HG03432 (cell line): ENCODE measurements around the gene CANT1.
"Not testable (repeated sequence)": the region's sequence is repeated elsewhere in the genome, so short reads cannot be mapped to it uniquely, and the experiment has no call there.

ENCODE experiments used
- ATAC-seq: cut with Tn5 transposase; IDR thresholded peaks from one replicate; pipeline ENCODE4 v1.9.1; 2021; ENCODE audit warnings: mild to moderate bottlenecking, moderate library complexity; ENCODE audit not compliant: unreplicated experiment

Gene CANT1

DNA sequence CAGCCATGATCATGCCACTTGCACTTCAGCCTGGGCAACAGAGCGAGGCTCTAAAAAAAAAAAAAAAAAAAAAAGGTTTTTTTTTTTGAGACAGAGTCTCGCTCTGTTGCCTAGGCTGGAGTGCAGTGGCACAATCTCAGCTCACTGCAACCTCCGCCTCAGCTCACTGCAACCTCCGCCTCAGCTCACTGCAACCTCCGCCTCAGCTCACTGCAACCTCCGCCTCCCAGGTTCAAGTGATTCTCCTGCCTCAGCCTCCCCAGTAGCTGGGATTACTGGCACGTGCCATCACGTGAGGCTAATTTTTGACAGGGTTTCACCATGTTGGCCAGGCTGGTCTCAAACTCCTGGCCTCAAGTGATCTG, 46.6 kb downstream of the CANT1 start:
- ATAC-seq, result not testable (repeated sequence)

DNA sequence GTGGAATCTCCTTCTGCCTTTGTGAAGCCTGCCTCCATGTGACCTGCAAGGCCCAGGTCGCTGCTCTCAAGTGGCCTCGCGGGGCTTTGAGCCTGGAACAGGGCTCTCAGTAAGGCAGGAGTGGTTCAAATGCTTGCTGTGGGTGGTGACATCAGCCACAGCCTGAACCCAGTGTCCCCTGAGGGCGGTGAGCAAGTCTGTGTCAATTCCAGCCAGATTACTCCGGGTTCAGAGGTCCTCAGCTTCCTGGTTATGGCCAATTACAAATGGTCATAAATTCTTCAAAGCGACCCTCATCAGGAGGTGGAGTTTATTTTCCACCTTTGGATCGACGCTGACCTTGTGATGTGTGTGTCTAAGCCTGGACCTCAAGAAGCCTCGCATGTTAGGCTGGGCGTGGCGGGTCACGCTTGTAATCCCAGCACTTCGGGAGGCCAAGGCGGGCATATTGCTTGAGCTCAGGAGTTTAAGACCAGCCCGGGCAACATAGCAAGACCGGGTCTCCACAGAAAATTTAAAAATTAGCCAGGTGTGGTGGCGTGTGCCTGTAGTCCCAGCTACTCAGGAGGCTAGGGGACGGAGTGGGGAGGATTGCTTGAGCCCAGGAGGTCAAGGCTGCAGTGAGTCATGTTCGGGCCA, 47.1 kb downstream of the CANT1 start:
- ATAC-seq, result no peak

DNA sequence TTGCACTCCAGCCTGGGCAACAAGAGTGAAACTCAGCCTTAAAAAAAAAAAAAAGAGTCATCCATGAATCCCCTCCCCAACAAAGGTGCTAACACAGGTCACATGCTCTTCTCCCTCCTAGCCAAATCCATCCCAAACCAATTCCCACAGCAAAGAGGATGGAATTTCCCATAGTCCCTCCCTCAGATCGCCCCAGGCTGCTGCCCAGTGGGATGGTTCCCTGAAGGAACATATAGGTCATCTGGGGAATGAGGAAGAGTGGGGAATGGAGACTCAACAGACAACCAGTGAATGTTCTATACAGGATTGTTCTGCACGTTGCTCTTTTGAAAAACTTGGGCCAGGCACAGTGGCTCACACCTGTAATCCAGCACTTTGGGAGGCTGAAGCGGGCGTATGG, 48.0 kb downstream of the CANT1 start:
- no peak for ATAC-seq

DNA sequence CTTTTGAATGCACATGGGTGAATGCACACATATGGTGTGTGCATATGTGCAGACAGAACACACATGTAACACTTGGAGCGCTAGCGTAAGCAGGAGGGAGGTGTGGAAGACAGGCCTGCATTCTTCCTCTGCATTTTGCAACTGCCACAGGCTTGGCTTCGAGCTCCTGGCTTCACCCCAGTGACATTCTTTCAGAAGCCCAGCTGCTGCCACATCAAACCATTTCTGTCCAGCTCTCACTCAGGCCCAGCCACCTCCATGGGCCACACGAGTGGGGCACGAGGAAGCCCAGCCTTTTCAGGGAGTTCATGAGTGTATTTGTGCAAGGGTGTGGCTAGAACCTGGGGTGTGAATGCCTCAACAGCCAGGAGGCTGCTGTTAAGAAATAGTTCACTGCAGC, 48.6 kb downstream of the CANT1 start:
- ATAC-seq, result no peak

DNA sequence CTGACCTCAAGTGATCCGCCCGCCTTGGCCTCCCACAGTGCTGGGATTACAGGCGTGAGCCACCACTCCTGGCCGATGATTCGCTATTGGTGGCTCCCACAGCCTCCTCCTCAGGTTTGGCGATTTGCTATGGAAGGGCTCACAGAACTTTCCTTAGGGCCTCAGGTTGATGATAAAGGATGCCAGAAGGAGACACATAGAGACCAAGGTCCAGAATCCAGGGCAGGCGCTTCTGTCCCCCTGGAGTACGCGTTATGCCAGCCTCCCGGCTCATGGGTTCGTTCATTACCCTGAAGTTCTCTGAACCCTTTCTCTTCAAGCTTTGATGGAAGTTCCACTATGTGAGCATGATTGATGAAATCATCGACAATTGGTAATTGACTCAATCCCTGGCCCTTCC, 49.8 kb downstream of the CANT1 start:
- no peak for ATAC-seq

DNA sequence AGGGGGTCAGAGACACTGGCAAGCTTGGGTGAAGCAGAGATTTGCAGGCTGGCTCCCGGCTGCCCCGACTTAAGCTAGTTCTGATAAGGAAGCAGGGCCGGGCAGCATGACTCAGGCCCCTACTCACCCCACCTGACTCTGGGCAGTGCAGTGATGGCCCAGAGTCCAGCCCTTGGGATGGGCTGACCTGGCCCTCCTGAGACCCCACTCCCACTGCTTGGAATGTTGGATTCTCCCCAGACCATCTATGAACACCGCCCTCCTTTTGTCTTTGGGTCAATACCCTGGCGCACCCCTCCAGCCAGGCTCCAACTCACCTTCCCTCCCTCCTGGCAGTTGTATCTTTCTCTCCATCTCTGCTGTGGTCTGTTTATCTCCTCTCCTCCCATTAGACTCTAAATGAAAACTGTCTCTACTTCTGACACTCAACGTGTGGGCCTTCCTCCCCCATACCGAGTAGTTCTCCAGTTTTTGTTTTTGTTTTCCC, 50.9 kb downstream of the CANT1 start:
- no peak for ATAC-seq

DNA sequence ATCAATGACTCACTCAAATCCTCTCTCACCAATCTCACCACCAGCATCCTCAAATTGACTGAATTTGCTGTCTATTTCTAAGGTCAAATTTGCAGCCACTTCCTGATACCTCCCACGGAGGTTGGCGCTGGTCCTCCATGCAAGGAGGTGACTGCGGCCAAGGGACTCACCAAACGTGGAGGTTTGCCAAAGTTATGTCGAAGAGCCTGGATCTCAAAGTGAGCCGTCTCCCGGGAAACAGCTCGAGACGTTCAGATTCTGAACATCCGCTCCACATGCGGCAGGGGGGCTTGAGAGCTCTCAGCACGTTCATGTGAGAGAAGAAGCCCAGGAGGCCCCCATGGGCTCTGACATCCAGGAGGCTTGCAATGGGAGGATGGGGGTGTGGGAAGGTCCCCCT, 52.4 kb downstream of the CANT1 start:
- ATAC-seq, result no peak

DNA sequence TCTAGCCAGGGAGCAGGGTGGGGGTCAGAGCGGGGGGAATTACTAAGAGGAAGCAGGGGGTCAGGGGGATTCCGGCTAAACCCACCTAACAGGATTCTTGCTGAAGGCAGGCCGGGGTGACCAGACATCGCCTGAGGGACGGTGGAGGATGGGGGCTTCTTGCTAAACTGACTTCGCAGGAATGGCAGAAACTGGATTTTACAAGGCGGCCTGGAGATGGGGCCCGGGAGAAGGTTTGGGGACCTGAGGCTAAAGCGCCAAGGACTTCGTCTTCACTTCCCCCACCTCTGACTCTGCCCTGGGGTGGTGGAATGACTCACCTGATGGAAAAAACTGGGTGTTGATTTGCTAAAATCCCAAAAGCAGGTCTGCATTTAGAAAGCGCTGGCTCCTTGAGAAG, 53.3 kb downstream of the CANT1 start:
- no peak for ATAC-seq

DNA sequence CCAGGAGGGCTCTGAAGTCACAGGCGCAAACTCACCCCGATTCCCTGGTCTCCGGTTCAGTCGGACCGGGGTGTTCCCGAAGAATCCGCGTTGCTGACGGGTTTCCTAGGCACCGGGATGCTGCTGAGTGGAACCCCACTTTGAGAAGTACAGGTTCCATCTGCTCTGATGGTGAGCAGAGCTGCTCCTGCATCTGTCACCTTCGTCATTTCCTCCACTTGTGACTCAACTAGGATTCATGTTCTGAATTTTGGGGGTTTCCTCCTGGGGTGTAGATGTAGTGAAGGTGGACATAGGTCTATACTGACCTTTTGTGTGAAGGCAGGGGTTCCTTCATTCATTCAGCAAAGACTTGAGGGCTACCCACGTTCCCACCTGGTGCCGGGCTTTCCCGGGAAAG, 54.9 kb downstream of the CANT1 start:
- no peak for ATAC-seq

DNA sequence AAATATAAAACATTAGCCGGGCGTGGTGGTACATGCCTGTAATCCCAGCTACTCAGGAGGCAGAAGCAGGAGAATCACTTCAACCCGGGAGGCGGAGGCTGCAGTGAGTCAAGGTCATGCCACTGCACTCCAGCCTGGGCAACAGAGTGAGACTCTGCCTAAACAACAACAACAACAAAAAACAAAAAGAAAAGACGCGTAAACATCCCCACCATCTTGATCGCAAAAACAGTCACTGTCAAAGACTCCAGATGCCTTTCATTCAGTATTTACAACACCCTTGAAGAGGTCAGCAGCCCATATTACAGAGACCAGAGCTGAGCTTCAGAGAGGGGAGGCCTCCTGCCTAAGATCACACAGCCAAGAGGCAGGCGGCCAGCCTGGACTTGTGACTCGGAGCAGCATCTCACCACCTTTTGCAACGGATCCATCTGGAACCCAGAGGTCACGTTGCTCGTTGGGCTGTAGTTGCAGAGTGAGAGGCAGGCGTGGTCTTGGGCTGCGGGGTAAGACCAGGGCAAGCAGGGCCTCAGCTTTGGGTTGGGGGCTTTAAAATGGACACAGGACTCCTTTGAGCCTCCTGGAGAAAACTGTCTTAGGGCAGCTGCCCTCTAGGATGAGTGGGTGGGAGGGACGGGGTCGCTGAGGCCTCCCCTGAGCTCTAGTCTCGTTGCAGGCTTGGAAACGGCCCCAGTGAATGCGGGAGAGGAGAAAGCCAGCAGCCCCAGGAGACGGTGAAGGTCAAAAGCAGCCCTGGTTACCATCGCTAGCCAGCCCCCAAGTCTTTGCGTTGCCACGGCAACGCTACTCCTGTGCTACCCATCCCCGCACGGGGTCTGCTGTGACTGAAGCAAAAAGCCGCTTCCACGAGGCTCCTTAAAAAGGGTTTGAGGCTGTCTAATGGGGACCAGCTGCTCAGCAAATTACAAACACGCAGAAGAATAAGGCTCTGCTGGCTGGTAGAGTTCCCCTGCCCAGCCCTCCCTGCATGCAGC, 55.9 kb downstream of the CANT1 start:
- no peak for ATAC-seq

DNA sequence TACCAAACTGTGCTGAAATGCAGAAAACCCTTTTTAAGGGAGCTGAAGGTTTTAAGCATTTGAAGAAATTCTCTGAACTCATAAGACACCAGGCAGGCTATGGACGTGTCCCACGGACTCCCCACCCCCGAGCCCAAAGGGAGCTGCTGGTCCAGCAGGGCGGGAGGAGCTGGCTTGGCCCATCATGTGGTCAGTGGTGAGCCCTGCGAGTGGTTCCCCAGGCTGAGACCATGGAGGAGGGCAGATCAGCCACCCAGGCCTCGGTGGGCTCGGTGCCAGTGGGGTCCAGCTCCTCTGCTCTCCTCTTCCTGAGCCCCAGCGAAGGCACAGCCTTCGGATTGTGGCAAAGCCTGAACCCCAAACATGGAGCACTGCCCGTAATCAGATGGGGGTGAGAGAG, 56.9 kb downstream of the CANT1 start:
- ATAC-seq, result no peak

DNA sequence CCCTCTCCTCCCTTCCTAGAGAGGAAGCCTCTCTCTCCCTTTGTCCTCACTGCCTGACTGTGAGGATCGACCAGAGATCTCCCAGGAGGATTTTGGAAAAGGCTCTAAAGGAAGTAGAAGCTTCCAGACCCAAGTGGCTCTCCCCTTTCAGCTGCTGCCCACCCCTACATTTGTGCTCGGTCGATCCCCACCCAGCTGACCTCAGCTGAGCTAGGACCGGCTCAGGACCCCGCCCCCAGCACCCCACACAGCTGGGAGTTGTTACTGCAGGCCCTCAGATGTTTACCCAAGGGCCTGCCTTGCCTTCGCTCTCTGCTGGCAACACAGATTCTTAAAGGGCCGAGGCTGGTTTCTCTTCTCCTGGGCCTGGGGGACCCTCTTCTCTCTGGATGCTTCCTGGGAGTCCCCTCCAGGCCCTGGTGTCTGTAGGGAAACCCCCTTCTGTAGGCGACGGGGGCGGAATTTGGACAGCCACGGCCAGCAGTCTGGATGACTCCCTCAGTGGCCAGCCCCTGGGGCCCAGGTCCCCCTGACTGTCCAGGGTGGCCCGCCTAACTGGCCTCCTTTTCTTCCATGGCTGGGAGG, 57.5 kb downstream of the CANT1 start:
- no peak for ATAC-seq

DNA sequence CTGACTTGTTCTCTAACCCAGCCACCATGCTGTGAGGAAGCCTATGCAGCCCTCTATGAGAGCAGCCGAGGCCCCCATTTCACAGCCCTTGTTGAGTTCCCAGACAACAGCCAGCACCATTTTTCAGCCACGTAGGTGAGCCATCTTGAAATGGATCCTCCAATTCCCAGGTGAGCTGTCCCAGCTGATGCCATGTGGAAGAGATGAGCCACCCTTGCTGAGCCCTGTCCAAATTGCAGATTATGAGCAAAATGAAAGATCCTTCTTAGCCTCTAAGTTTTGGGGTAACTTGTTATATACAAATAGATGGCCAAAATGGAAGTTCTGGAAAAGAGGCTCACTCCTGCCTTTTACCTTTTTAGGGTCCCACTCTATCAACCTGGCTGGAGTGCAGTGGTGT, 58.7 kb downstream of the CANT1 start:
- no peak for ATAC-seq

DNA sequence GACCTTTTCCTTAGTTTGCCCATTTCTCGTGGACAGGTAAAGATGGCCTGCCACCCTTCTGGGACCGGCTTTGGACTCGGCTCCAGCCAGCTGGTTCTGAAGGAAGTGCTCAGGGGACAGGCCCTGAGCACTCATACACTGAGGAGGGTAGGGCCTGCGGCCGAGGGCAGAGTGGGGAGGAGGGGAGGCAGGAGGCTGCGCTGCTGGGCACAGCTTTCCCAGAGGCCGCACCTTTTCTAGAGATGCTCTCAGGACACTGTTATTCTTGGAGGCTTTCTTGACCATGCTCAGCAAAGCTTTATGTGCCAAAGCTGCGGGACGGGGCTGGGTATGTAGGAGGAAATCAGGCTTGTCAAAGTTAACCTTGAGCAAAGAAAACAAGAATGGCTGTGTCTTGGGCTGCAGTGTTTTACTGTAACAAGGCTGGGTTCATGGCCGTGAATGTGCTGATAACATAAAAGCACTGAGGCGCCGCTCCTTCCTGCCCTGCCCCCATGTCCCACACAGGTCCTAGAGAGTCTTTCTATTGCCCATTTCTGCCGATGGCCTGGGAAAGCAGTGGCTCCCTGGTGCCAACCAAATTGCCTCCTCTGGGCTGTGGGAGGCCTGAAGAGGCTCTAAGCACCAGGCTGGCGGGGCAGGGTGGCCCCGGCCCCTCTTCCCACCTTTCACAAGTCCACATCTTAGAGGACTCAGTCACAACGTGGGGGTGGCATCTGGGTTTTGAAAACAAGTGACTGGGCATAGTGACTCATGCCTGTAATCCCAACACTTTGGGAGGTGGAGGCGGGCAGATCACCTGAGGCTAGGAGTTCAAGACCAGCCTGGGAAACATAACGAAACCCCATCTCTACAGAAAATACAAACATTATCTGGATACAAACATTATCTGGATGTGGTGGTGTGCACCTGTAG, 62.1 kb downstream of the CANT1 start:
- no peak for ATAC-seq

DNA sequence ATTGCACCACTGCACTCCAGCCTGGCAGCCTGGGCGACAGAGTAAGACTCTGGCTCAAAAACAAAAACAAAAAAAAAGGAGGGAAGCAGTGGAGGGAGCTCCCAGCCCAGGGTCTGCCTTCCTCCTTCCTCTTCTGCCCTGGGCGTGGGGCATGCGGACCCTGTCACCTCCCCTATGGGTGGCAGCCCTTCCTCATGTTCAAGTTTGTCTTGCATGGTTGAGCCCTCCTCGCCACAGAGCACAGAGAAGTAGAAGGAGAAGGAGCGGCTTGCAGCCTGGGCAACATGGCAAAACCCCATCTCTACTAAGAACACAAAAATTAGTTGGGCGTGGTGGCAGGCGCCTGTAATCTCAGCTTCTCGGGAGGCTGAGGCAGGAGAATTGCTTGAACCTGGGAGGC, 62.9 kb downstream of the CANT1 start:
- ATAC-seq, result no peak

DNA sequence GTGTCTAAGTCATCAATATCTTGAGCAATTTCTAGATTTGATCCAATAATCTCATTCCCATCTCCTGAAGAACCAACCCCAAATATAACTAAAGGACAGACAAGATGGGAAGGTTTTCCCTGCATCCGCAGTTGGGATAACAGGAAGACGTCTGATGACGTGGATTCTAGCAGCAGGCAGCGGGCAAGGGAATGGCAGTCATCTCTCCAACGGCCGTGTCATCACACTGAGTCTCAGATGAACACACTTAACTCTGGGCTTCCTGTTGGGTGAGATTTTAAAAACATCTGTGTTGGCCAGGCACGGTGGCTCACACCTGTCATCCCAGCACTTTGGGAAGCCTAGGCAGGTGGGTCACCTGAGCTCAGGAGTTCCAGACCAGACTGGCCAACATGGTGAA, 63.4 kb downstream of the CANT1 start:
- no peak for ATAC-seq

DNA sequence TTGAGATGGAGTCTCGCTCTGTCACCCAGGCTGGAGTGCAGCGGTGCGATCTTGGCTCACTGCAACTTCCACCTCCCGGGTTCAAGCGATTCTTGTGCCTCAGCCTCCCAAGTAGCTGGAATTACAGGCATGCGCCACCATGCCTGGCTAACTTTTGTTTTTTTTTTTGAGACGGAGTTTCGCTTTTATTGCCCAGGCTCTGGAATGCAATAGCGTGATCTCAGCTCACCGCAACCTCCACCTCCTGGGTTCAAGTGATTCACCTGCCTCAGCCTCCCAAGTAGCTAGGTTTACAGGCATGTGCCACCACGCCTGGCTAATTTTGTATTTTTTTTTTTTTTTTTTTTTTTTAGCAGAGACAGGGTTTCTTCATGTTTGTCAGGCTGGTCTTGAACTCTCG, 64.1 kb downstream of the CANT1 start:
- ATAC-seq, result not testable (repeated sequence)

DNA sequence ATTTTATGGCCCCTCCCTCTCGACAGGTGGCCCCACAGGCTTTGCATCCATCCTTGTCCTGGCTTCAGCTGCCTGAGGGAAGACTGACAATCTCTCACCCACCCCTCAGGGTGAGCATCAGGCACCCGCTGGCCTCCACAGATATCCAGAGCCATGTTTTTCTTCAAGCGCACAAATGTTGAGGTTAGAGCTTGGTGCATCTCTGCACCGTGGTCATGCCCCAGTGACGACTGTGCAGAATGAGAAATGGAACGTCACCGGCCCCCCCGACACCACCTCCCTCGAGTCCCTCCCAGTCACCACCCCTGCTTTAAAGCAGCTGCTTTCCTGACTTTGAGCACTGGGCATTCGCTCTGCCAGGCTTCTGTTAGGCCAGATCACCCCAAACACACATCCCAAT, 64.6 kb downstream of the CANT1 start:
- ATAC-seq, result no peak

DNA sequence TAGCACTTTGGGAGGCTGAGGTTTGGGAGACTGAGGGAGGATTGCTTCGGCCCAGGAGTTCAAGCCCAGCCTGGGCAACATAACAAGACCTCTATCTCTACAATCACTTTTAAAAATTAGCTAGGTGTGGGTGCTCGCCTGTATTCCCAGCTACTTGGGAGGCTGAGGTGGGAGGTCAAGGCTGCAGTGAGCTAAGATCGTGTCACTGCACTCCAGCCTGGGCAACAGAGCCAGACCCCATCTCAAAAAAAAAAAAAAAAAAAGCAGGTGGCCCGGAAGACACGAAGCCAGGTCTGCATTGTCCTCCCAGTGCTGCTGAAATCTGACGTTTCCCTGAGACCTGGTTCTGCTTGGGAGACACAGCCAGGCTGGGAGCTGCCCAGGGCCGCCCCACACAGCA, 65.5 kb downstream of the CANT1 start:
- ATAC-seq, result no peak
